ENCODE results near the gene TMEM40.

- TF ChIP-seq CTCF (IDR thresholded peaks at IDR 0.05) (no peak), EP300 (IDR thresholded peaks at IDR 0.05) (no peak)
These were observed 34.6 kb upstream of the TMEM40 start for GRCh38 chr3:12793701-12794100.
